Measurements from ENCODE around the gene CLSTN1.
"Not testable (repeated sequence)": the region's sequence is repeated elsewhere in the genome, so short reads cannot be mapped to it uniquely, and the experiment has no call there.

CLSTN1 gene

DNA sequence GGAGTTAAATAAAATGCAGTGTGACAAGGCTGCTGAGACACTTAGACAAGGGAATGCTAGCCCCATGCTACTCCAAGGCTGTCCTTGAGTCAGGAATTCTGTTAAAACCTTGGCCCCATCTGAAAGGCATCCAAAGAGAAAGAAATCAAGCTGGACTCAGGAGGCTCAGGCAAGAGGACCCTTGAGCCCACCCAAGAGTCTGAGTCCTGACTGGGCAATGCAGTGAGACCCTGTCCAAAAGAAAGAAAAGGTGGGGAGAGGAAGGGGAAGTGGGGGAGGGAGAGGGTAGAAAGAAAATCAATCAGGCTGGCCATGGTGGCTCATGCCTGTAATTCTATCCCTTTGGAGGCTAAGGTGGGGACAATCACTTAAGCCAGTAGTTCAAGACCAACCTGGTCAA, 26.7 kb downstream of the CLSTN1 start:
- no peak for DNase-seq (ENCODE audit: low spot score)

DNA sequence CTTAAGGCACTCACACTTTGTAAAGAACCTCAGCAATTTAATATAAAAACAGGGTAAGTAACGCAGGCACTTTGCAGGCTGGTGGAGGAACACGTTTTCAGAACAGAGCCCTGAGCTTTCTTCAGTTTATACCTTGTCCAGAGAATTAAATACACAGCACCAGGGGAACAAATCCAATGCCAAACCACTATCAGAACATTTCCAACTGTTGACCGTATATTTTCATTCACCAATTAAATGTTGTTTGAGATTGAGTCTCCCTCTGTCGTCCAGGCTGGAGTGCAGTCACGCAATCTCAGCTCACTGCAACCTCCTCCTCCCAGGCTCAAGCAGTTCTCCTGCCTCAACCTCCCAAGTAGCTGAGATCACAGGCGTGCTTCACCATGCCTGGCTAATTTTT, 29.7 kb downstream of the CLSTN1 start:
- no peak for DNase-seq (ENCODE audit: low spot score)

DNA sequence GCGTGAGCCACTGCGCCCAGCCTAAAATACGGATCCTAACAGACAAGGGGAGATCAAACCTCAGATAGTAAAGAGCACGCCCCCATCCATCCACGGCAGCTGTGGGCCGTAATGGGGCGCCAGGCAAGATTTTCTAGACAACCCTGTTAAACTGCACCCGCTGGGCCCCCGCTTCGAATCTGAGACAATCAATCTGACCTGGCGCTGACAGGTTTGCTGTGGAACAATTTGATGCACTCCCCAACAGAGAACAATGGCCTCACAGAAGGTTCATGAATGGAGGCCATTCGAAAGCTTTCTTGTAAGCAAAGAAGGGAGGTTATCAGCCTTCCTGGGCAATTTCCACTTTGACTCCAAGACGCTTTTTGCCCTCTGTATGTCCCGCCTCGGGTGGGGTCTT, 30.5 kb downstream of the CLSTN1 start:
- no peak for DNase-seq (ENCODE audit: low spot score)

DNA sequence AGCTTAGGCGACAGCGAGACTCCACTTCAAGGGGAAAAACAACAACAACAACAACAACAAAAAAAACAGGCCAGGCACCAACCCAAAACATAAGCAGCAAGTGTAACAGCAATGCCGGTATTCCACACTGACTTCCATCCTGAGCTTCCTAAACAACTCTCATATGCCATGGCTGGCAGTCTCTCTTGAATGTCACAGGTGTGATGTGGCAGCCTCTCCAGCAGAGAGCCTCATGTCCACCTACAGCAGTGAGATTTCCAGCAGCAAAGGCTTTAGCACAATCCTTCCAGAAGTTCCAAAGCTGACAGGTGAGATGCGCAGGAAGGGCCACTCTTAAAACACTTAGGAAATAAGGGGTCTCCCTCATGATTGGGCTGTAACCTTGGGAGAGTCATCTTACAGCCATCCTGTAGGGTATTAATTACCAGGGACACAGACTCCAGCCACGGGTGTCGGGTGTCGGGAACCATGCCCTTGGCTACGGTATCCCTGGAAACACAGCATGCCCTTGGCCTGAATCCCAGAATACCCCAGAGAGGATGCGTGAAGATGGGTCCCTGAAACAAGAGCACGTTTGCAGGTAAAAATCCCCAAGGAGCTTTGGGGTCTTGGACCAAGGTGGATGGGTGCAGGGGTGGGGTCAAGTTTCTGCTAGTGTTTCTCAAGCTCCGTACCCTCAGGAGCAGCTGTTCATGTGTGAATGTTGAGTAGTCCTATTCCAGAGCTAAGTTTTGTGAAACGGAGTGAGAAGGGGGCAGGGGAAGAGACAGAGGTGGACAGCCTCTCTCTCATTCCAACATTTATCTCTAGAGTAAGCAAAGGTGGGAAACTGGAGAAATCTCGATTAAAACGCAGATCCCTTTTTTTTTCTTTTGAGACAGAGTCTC, 31.4 kb downstream of the CLSTN1 start:
- peak; percentile 24 for DNase-seq (ENCODE audit: low spot score)

DNA sequence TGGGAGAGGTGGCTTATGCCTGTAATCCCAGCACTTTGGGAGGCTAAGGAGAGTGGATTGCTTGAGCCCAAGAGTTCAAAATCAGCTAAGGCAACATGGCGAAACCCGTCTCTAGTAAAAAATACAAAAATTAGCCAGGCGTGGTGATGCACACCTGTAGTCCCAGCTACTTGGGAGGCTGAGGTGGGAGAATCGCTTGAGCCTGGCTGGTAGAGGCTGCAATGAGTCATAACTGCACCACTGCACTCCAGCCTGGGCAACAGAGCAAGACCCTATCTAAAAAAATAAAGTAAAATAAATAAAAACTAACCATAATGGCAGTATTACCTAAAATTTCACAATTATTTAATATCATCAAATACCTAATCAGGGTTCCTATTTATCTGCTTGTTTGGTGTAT, 34.1 kb downstream of the CLSTN1 start:
- not testable (repeated sequence) for DNase-seq (ENCODE audit: low spot score)

DNA sequence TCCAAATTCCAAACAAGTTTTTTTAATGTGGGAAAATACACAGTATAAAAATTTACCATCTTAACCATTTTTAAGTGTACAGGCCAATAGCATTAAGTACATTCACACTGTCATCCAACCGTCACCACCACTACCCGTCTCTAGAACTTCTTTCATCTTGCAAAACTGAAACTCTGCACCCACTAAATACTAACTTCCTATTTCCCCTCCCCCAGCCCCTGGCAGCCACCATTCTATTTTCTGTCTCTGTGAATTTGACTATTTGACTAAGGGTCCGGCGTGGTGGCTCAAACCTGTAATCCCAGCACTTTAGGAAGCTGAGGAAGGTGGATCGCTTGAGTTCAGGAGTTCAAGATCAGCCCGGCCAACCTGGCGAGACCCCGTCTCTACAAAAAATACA, 36.1 kb downstream of the CLSTN1 start:
- no peak for DNase-seq (ENCODE audit: low spot score)

DNA sequence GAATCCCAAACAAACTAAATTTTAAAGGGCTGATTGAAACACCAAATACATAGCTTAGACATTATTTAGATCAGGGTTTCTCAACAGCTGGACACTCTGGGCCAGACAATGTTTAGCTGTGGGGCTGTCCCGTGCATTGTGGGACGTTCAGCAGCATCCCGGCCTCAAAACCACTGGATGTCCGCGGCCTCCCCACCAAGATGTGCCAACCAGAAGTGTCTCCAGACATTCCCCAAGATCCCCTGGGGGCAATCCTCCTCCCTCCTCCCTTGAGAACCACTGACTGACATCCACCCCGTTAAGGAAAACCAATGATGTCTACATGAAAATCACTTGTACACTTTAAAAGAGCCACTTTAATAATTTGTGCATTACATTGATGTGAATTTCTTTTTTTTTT, 38.4 kb downstream of the CLSTN1 start:
- DNase-seq (ENCODE audit: low spot score), result no peak

DNA sequence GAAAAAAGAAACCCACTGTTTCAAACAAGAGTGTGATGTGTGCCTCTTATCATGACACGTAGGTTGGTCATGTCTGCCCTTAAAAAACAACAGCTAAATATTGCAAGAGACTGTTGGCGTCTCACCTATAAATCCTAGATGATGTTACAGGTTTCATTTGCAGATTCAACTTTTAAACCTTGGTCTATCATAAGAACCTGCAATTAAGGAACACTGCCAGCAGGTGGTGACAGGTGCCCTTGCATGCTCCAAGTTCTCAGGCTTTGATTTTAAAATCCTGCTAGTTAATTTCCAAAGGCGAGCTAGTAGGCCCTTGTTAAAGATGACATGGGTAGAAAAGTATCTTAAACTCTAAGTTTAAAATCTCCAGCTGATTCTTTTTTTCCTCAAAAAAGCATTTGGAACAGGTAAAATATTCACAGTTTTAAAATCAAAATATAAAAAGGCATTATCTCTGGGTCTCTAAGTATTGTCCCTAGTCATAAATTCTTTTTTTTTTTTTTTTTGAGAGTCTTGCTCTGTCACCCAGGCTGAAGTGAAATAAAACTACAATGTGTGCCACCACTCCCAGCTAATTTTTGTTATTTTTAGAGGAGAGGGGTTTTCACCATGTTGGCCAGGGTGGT, 39.1 kb downstream of the CLSTN1 start:
- peak; percentile 40 for DNase-seq (ENCODE audit: low spot score)

DNA sequence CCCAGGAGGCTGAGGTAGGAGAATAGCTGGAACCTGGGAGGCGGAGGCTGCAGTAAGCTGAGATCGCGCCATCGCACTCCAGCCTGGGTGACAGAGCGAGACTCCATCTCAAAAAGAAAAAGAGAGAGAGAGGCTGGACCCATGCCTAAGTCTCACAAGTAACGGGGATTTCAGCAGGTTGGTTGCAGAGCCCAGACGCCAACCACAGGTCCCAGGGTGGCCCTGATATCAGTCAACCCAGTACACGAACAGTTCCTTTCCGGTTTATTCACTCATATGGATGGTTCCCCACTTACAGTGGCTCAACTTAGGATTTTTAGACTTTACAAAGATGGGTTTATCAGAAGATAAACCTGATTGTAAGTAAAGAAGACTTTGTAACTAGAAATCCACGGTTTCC, 40.9 kb downstream of the CLSTN1 start:
- DNase-seq (ENCODE audit: low spot score), result no peak

DNA sequence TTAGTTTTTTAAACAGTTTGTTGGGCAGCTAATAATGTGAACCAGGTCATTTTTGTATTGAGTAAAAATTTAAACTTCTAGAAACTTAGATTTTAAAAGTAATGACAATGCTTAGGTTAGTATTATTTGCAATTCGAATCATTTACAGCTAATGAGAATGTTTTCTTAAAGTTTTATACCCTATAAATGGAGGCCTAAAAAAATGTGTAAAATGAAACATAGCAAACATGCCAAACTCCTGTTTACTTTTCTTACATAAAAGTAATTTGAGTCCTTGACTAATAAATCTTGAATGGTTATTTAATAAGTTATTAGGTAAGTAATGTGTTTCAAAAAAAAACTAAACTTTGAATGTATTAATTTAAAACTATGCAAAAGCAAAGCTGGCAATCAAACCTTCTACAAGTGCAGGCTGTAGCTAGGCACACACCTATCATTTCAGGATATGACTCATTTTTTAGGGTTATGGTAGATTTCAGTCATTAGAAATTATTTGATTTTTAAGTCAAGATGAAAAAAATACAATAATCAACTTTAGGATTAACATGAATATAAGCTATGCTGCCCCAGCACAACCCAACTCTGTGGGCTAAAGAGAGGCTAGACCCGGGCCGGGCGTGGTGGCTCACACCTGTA, 41.5 kb downstream of the CLSTN1 start:
- no peak for DNase-seq (ENCODE audit: low spot score)

DNA sequence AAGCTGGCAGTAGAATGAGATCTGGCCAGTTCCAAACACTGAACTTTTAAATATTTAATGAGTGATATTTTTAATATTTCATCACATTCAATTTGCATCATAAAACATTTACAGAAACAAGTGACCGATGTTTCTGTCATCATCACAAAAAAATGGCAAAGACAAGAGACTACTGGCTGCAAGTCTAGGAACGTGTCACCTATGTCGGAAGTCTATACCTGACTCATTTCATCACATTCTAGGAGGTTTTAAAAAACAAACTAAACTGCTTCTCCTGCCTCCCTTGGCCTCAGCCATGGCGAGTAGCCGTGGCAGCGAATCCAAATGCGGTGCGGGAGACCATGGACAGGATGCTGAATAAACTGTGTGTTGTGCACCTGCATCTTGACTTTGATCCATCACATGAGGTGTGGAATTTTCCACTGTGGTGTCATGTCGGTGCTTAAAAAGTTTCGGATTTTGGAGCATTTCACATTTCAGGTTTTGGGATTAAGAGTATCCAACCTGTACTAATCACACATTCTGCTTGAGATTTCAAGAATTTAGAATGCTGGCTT, 43.1 kb downstream of the CLSTN1 start:
- no peak for DNase-seq (ENCODE audit: low spot score)

DNA sequence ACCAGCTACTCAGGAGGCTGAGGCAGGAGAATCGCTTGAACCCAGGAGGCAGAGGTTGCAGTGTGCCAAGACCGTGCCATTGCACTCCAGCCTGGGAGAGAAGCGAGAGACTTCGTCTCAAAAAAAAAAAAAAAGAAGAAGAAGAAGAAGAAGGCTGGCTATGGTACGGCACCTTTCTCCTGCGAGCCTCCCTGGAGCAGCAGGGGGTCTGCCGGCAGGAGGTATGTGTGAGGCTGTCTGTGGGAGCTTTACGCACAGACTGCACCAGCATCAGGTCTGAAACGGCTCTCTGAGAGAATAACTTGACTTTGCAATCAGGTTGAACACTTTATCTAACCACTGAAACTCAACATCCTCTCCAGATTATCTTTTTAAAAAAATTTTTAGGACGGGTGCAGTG, 44.9 kb downstream of the CLSTN1 start:
- no peak for DNase-seq (ENCODE audit: low spot score)

DNA sequence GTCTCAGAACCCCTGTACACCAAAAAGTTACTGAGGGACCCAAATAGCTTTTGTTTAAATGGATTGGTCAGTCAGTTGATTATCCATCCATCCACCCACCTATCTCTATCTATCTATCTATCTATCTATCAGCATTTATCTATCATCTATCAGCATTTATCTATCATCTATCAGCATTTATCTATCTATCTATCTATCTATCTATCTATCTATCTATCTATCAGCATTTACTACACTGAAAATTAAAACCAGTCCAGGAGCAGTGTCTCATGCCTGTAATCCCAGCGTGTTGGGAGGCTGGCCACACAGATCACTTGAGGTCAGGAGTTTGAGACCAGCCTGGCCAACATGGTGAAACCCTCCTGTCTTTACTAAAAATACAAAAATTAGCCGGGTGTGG, 47.1 kb downstream of the CLSTN1 start:
- DNase-seq (ENCODE audit: low spot score), result no peak

DNA sequence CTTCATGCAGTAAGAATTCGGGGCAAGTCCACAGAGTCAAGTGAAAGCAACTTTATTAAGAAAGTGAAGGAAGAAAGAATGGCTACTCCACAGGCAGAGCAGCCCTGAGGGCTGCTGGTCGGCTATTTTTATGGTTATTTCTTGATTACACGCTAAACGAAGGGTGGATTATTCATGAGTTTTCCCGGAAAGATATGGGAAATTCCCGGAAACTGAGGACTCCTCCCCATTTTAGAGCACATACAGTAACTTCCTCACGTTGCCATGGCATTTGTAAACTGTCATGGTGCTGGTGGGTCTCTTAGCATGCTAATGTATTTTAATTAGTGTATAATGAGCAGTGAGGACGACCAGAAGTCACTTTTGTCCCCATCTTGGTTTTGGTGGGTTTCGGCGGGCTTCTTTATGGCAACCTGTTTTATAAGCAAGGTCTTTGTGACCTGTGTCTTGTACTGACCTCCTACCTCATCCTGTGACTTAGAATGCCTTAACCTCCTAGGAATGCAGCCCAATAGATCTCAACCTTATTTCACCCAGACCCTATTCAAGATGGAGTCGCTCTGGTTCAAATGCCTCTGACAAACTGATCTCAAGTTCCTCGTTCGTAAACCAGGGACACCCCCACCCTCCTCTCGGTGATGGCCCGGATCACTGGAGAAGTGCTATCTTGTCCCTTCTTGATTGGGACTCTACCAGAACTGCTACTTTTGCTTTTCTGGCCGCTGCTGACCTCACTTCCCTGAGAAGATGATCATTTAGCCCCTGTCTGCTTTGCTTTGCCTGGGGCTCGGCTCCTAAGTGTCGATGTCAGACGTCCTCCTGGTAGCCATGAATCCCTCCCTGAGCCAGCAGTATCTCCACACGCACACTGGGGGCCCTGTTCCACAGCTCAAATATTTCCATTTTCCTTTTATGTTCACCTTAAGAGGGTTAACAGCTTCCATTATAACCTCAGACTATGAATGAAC, 48.8 kb downstream of the CLSTN1 start:
- DNase-seq (ENCODE audit: low spot score), result no peak

DNA sequence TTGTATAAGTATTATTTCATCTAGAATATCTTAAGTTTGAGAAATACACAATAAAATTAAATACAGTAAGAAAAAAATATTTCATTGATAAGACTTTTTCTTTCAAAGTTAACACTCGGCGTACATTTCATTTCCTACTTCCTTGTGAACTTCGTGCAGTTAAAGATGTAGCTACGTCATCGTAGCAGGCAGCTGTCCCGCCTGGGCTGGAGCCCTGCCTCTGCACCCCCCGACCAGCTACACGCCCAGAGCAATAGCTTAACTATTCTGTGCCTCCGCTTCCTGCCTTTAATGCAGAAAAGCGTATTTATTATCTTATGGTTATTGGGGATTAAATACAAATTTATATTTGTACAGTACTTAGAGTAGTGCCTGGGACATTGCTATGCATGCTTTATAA, 53.5 kb downstream of the CLSTN1 start:
- no peak for DNase-seq (ENCODE audit: low spot score)

DNA sequence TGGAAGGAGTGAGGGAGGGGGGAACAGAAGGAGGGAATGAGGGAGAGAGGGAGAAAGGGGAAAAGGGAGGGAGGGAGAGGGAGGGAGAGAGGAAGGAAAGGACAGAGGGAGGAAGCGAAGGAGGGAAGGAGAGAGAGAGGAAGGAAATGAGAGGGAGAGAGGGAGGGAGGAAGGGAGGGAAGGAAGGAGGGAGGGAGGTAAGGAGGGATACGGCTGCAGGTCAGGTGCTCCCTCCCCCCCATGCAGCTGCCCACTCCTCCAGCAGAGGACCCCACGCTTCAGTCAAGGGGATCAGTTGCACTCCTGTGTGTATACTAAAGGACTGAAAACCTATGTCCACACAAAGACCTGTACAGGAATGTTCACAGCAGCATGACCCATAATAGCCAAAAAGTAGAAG, 54.8 kb downstream of the CLSTN1 start:
- DNase-seq (ENCODE audit: low spot score), result no peak

DNA sequence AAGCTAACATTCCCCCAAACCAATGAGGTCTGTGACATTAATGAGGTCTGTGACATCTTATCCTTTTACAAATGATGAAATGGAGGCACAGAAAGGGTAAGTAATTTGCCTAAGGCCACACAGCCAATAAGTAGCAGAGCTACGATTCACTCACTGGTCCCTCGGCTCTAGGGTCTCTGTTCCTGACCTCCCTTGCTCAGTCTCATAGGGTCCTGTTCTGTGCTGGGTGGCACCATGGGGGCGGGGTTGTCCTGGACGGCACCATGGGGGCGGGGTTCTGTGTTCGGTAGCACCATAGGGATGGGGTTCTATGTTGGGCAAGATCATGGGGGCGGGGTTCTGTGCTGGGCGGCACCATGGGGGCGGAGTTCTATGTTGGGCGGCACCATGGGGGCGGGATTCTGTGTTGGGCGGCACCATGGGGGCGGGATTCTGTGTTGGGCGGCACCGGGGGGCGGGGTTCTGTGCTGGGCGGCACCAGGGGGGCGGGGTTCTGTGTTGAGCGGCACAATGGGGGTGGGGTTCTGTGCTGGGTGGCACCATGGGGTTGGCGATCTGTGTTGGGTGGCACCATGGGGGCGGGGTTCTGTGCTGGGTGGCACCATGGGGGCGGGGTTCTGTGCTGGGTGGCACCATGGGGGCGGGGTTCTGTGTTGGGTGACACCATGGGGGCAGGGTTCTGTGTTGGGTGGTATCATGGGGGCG, 55.6 kb downstream of the CLSTN1 start:
- no peak for DNase-seq (ENCODE audit: low spot score)

DNA sequence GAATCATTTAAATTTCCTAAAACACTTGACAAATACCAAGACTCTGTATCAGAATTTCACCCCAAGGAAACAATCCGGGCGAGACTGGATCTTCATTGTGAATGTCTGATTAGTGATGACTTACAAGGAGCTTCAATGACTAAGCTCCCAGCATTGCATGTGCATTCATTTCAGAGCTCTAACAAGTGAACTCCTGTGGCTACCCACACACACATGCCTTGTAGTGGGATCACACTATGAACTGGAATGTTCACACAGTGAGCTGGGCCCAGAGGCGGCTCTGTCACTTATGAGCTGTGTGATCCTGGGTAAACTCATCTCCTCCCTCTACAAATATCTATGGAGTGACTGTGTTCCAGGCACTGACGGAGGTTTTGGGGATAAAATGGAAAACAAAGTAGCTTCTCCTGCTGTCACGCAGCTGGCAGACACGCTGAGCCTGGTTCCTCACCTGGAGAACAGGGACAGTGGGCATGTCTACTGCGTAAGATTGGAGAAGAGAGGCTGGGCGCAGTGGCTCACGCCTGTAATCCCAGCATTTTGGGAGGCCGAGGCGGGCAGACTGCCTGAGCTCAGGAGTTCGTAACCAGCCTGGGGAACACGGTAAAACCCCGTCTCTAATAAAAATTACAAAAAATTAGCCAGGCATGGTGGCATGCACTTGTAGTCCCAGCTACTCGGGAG, 56.9 kb downstream of the CLSTN1 start:
- peak; percentile 94 for DNase-seq (ENCODE audit: low spot score)

DNA sequence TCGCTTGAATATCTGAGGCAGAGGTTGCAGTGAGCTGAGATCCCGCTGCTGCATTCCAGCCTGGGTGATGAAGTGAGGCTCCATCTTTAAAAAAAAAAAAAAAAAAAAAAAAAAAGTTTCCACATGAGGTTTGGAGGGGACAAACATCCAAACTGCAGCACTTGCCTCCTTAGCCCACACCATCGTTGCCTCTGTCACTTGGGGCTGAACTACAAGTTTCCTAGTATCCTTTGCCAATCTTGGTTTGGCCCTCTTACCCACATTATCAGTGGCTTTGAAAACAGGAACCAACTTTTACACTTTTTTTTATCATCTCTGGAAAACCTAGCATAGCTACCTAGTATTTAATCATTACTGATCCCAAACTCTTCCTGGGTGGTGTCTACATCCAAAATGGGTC, 59.2 kb downstream of the CLSTN1 start:
- no peak for DNase-seq (ENCODE audit: low spot score)

DNA sequence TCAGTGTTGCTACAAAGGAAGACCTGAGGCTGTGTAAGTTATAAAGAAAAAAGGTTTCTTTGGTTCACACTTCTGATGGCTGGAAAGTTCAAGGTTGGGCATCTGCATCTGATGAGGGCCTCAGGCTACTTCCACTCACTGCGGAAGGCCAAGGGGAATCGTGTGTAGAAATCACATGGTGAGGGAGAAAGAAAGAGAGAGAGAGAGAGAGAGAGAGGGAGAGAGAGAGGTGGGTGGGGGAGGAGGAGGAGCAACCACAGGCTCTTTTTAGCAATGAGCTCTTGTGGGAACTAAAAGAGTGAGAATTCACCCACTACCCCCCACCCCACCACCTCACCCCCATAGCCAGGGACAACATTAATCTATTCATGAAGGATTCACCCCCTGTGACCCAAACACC, 59.9 kb downstream of the CLSTN1 start:
- DNase-seq (ENCODE audit: low spot score), result no peak

DNA sequence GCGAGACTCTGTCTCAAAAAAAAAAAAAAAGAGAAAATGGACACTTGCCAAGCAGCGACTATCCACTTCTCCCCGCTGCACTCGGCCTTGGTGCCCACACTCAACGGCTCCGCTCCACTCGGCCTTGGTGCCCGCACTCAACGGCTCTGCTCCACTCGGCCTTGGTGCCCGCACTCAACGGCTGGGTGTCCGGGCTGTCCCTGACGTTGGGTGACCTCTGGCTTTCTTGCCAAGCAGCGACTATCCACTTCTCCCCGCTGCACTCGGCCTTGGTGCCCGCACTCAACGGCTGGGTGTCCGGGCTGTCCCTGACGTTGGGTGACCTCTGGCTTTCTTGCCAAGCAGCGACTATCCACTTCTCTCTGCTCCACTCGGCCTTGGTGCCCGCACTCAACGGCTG, 61.3 kb downstream of the CLSTN1 start:
- DNase-seq (ENCODE audit: low spot score), result not testable (repeated sequence)

Data from AG08395 (cell line).